ENCODE results near the gene FAM20B.

GRCh38 chr1:179031284-179031683, 5.6 kb downstream of the FAM20B start:
- no peak for TF ChIP-seq POLR2A (IDR thresholded peaks at IDR 0.05)
- TF ChIP-seq, protein P1, sequence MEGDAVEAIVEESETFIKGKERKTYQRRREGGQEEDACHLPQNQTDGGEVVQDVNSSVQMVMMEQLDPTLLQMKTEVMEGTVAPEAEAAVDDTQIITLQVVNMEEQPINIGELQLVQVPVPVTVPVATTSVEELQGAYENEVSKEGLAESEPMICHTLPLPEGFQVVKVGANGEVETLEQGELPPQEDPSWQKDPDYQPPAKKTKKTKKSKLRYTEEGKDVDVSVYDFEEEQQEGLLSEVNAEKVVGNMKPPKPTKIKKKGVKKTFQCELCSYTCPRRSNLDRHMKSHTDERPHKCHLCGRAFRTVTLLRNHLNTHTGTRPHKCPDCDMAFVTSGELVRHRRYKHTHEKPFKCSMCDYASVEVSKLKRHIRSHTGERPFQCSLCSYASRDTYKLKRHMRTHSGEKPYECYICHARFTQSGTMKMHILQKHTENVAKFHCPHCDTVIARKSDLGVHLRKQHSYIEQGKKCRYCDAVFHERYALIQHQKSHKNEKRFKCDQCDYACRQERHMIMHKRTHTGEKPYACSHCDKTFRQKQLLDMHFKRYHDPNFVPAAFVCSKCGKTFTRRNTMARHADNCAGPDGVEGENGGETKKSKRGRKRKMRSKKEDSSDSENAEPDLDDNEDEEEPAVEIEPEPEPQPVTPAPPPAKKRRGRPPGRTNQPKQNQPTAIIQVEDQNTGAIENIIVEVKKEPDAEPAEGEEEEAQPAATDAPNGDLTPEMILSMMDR (IDR thresholded peaks at IDR 0.05 in 4 of 5, conservative IDR thresholded peaks at IDR 0.05 in 1 of 5): no peak

Measured in gastrocnemius medialis (tissue), 4 donors.